GM21515 (cell line): Measurements from ENCODE around the gene CADM1.

Source experiments
- ATAC-seq: cut with Tn5 transposase; IDR thresholded peaks from one replicate; pipeline ENCODE4 v1.9.1; 2021; ENCODE audit not compliant: unreplicated experiment

The CADM1 gene

DNA sequence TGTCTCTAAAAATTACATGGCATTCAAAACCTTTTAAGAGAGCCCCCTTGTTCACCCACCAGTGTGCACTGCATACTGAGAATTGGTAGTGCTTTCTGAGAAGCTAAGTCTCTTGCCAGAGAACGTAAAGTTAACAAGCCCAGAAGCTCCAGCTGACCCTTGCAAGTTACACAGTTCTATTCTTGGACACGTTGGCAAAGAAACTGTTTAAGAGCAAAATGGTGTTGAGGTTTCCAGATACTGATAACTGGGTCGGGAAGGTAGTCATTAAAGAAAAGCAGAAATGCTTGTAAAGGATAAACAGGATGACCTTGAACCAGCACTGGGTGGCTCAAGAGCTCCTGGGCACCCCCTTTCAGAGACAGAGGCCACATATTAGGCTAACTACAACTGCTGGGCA lies 284.8 kb downstream of the CADM1 start:
- no peak for ATAC-seq

DNA sequence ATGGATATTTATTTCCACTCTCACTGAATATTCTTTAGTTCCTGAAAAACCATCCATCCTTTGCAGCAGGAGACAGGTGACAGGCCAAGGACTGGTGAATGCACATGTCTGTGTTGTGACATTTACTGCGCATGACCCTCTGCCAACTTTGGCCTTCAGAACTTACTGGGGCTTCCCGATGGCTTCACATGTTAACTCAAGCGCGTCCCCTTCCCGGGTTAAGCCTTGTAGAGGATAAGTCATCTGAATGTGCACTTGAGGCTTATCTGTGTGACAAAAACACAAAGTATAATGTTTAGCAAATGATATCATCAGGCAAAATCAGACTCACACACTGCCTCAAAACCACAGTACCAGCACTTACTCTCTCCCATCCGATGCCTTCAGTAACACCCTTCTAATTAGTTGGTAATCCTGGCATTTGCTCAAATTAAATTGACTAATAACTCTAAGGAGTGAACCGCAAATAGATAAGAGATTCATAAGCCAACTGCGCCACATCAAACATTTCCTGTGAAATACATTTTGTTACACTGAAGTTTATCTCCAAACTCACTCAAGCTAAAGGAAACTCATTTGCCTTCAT lies 286.4 kb downstream of the CADM1 start:
- no peak for ATAC-seq

DNA sequence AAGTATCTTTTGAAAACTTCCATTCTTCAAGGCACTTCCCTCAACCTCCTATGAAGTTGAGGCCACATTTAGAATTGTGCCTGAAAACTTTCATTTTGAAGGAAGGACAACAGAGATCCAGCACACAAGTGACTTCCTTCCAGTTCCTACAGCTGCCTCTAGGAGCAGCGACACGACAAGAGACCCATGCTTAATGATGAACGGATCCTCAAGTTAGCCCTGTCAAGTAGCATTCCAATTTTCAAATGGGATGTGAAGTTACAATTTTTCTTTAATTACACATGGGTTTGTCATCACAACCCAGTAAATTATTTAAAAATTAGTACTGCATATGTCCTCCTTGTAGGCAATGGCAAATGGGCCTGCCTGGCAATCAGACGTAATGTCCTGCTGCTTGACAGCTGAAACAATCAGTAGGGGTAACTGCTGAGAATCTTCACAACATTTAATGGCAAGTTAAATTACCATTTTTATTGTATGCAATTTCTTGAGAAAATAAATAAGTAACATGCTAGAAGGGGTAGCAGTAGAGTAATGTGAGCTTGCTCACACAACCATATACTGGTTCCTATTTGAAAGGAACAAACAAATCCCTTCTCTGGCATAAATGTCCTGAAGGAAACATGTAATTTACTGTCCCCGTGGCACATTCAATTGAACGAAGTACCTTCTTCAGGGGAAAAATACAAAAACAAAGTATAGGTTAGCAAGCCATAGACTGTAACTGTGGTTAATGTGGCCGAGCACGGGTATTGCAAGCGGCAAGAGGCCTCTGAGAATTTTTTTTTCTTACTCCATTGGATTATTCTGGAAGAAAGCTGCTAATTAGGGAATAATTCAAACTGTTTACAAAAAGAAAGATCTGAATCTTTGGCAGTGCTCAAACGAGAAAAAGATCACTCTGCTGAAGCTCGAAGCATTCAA lies 288.3 kb downstream of the CADM1 start:
- ATAC-seq: no peak

DNA sequence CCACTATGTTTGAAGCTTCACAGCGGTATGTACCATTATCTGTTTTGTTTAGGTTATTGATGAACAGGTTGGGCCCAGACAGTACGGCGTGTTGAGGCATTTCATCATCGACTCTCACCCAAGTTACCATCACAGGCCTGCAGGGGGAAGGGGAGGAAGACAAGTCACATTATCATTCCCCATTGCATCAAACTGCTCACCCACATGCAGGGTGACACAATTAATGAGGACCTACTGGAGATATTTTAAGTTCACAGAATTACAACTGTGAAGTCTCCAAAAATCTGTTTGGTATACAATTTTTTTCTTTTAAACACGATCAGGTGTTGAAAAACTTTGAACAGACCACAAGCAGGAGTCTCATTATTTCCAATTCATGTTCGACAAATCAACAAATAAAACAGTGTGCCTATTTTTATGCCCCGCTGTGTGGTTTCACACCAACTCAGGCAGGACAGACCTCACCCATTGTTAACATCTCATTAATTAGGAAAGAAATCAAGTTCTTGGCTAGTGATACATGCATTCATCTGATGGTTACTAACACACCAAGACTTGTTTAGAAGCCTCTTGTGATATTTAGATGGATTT lies 289.5 kb downstream of the CADM1 start:
- ATAC-seq: no peak

DNA sequence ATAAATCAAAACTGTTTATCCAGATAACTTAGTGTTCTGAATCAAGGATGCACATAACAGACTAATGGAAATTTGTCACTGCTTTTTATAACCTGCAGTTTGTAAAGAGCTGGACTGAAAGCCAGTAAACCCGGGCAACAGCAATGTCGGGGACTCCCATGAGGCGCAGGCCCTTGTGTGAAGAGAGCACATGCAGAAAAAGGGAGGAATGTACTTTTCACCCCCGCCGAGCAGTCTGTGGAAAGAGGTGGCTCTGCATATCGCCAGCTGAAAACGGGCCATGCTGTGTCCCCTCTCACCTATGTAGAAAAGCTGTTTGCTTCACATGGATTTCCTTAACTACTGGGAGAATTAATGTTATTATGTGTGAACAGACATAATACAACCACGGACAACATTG lies 291.2 kb downstream of the CADM1 start:
- ATAC-seq: no peak

DNA sequence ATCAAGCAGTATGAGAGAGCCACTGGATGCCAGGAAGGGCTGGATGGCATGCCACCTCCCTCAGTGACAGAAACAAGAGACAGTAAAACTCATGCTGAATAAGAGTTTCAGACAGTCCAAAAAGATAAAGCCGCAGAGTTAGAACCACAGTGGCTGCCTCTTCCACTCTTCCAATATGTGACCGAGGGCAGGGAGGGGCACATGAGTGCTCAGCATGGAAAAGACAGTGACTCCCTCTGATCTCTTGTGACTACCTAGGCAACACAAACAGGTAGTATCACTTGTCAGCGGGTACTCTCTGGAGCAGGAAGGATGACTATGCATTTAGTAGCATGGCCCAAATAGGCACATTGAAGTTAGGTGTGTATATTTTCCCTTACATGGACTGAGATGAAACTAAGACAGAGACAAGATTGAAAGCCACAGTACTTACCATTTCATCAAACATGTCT lies 295.4 kb downstream of the CADM1 start:
- ATAC-seq: no peak

DNA sequence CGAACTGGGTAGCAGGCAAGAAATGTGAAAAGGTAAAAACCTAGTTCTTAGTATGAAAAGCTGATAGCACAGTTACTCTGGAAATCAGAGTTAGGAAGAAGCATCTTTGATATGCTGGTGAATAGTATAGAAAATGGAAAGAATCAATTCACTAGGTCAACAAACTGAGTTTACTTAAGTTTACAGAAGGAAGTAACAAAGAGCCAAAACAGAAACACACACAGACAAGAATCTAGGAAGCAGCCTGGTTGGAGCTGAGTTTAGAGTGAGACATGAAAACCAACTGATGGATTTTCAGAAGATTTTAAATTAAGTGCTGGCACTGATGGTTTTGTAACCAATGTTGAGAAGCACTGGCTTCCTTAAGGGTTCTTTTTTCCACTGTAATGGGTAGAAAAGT lies 296.3 kb downstream of the CADM1 start:
- ATAC-seq: no peak

DNA sequence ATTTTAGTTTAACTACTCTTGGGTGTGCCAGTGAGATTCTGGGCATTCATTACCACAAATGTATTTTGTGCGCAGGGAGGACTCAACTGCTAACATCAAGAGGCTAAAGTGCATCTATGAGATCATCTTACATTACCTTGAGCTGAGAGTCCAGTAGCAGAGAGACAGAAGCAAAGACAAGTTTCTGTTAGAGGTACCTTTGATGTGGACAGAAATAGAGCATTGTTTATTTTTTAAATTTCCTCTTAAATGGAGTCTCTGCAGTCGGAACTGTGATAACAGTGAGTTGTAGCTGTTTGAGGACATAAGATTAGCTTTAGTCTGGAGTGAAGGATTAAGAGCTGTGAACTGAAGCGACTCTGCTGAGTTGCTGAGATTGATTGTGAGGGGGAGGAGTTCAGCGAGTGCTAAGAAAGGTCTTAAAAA lies 297.0 kb downstream of the CADM1 start:
- ATAC-seq: no peak

DNA sequence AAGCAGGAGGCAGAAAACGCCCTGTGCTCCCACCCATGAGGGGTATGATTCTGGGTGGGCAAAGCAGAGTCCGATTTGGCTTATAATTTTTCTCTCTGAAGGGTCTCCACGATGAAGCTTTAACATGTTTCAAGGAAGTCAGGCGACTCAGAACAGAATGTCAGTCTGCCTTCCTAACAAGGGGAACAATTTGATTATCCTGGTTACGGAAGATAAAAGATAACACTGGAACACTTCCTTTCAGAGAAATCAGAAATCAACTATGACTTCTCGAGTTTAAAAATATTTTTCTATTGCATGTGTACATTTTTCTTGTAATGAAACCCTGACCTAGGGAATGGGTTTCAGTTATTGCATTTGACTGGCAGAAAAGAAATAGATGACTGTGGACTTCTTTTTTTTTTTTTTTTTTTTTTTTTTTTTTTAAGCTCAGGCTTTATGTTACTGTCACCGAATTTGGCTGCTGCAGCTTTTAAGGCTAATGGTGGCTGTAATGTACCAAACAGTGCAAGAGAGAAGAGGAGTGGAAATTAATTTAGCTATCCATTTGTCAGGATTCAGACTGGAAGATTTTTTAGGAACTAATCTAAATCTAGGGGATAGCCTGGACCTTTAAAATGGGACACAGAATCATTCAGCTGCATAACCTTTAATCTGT lies 297.7 kb downstream of the CADM1 start:
- ATAC-seq: no peak

DNA sequence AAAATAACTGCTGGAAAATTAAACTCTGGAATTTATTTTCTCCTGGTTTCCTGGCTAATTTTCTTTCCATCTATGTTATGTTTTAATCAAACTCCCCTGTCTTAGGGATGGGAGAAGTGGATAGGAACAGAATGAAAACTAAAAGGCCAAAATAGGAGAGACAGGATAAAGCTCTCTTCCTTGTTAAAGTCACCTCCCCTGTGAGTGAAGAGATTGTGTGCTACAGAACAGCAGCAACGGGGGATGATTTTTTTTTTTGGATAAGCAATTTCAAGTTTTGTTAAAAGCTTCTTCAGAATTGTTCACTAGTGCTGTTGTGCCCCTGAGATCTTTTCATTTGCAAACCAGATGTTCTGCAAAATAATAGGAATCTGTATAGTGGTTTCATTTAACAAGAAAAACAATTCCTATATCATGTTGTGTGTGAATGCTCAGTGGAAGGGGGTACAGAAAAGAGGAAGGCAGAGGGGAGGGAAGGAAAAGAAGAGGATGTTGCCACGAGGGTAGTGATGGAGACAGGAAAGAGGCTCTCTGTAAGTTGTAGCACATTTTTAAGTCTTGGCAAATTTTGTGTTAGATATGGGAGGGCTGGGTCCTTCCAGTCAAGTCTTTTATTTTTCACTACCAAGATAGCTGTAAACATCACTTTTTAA lies 301.2 kb downstream of the CADM1 start:
- no peak for ATAC-seq

DNA sequence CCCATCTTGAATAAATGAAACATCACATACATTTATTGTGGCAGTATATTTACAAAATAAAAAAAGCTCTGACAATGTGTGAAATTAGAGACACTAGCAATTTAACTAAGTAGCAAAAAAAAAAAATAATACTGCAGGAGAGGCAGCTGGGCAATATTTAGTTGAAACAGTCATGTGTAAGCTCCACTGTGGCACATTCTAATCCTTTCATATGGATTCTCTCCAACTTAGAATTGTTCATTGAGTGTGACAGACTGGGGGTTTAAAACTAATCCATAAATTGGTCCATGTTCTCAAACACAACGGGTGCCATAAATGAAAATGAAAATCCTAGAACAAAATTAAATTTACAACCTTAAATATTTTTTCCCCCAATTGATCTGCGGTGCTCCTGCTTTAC lies 302.1 kb downstream of the CADM1 start:
- no peak for ATAC-seq

DNA sequence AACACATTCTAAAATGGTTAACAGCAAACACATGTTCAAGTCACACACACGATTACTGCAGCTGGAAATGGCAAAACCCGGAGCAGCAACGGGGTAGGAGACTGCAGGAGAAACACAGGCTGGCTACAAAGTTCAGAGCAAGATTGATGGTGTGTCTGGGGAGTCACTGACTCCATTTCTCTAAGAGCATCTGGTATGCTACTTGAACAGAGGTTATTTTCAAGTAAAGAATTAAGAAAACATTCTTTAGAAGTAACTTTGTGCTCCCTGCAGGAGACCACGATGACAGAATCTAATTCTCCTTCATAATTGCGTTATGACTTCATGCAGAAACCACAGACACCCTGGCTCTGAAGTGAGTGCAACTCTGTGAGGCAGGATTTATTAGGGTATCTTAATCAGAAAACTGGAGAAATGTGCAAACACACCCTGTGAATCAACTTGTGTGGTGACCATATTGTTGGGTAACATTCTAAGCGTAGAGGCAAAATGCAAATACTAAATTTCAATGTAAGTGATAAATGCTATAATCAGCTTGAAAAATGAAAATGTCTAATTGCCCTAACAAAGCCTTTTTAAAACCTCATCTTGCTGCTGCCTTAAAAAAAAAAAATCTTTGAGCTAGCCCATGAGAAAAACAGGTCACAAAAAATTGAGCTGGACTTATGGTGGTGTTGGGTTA lies 303.0 kb downstream of the CADM1 start:
- ATAC-seq: no peak

DNA sequence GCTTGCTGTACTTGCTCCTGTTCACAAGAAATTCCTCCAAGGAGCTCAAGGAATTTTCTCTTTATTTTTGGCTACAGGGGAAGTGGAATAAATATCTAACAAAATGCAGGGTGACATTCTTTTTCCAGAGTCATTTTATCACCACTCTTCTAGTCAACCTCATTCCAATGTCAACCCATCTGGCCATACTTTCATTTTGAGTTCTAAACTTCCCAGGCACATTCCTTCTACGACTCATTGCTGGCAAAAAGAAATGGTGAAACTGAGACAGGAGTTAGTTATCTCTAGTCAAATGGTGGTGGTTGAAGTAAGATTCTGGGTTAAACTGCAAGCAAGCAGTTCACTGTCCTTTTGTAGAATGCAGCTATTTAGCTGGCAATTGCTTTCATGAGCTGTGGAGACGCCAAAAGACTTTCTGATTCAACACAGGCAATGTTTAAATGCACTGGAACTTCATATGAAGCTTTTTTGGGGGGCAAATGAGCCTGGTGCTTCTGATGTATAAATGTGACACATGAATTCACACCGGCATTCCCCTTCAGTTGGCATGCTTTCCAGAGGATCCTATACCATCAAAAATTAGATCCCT lies 304.6 kb downstream of the CADM1 start:
- no peak for ATAC-seq

DNA sequence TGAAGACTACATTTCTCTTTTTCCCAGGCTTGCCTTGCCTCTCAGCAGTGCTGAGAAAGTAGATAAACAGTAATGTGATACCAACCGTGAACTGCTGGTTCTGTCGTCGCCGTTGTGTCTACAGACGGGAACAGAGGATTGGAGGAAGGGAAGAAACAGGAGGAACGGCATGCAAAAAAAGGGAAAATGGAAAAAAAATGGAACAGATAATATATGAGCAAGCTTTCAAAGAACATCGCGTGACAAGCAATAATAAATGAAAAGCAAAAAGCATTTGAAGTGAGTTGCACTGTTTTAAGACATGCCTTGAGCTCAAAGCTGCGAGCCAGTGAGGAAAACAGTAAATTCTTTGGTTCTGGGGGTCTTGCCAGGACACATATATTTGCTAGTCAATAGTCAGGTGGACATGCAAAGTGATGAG lies 305.9 kb downstream of the CADM1 start:
- no peak for ATAC-seq

DNA sequence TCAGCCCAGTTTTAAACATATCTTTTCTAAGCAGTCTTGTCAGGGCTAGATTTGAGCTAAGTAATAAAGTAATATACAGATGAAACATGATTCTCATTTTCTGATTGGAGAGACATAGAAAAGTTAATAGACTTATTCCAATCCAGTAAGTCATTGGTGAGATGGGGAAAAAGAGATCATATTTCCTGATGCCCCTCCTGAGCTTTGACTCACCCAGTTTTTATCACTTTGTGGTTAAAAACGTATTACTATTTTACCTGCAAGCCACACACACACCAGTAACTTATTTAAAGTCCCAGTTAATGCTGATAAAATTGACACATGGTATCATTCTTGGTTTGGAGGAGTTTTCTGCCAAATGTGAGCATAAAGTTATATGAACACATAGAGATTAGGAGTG lies 306.8 kb downstream of the CADM1 start:
- ATAC-seq: no peak

DNA sequence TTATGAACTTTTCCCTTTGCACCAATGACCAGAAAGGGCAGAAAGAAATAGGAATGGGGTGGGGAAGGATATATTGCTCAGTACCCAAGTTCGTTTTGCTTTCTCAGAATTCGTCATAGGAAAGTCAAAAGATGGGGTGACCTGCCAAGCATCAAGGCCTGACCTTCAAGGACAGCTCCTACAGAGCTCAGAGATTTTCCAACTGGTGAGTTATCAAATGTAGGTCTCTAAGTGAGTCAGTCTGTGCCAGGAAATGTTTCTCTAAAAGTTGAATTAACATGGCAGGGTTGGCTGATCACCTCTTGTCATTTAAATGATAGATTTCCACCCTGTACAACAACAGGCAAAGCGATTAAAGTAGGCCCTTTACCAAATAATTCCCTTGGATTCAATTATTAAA lies 307.2 kb downstream of the CADM1 start:
- no peak for ATAC-seq

DNA sequence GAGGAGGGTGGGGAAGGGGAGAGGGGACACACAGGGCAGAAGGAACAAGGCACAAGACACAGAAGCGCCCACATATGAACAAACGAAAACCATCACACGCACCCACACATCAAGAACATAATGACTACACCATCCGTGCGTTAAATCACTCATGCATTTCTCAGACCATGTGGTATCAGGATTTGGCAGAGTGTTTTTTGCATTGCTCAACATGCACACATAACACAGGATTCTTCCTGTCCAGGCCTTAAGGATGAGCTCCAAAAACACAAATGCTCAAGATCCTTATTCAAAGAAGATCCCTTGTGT lies 309.5 kb downstream of the CADM1 start:
- peak; percentile 52 for ATAC-seq

DNA sequence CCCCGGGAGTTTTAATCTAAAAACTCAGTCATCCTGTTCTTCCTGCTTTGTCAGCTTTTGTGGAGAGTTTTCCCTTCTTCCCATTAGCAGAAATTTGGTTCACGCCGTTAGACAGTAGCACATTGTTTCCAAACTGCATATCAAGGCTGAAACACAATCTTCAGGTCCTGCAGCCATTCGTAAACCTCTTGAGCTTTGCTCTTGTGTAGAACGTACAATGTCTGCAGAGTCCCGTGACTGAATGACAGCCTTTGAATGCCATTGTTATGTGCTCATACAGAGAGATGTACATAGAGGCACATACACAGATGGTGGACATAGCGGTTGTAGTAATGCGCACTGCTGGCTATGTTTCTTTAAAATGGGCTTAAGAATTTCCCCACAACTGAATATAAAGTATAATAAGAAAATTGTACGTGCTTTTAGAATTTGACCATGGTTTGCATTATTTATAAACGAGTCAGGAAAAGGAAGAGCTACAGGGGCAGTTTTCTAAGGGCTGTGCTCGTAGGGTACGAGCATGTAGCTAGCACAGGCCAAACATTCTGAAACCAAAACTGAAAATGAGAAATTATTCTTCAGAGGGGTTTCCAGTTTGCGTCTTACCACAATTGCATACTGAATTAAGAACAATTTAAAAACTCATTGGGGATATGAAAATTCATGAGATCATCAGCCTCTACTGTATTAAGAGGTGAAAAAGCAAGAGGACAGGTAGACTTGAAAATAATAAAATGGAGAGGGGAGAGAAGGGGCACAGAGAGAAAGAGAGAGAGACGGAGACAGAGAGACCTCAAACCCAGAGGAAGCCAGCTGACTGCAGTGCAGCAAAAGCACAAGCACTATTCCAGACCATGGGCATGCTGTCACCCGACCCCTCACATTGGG lies 310.1 kb downstream of the CADM1 start:
- peak; percentile 79 for ATAC-seq

DNA sequence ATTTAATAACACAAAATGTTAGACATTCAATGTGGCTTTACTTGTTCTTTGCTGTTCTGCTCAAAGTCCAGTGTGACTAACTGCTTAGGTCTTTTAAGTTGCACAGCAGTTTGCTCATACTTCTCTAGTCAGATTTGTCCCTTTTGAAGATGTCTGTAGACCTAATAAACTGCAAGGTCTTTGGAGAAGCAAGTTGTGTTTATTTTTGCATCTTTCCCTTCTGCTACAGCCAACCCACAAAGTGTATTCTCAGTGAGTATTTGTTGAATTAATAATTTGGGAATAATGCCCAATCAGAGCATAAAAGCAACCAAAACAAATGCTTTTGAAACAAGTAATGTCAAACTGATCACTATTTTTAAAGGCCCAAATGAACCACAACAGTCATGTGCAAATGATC lies 312.5 kb downstream of the CADM1 start:
- ATAC-seq: no peak
